C4-2B (cell line): ENCODE results near the gene STARD10.

Source experiments
- ZFX ChIP-seq: fragments of 450-650 bp; IDR thresholded peaks from 2 replicates; pipeline ENCODE4 v1.6.1; 2017
- TF ChIP-seq, protein P1 (sequence below): fragments of 450-650 bp; conservative IDR thresholded peaks from 2 replicates; pipeline ENCODE4 v1.5.1; 2017; ENCODE audit warnings: mild to moderate bottlenecking

DNA sequence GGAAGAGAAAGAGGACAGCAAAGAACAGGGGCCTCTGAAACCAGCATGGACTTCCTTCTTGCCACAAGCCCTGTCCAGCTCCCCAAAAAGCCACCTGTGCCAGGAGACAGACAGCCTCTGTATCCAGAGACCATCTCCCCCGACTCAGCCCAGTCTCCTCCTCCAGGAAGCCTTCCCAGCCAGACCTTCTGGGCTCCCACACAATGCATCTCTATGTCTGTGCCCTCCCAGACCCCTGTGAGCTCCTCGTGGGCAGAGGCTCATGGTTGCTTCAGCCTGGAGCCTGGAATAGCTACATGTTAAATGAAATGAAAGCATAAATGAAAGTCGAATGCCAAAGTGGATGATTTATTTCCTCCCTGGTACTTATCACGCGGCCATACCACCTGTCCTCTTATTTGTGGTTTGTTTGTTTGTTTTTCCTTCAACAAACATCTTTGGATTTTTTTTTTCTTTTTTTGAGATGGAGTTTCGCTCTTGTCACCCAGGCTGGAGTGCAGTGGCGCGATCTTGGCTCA is 34.3 kb downstream of the STARD10 start:
- TF ChIP-seq, protein P1, sequence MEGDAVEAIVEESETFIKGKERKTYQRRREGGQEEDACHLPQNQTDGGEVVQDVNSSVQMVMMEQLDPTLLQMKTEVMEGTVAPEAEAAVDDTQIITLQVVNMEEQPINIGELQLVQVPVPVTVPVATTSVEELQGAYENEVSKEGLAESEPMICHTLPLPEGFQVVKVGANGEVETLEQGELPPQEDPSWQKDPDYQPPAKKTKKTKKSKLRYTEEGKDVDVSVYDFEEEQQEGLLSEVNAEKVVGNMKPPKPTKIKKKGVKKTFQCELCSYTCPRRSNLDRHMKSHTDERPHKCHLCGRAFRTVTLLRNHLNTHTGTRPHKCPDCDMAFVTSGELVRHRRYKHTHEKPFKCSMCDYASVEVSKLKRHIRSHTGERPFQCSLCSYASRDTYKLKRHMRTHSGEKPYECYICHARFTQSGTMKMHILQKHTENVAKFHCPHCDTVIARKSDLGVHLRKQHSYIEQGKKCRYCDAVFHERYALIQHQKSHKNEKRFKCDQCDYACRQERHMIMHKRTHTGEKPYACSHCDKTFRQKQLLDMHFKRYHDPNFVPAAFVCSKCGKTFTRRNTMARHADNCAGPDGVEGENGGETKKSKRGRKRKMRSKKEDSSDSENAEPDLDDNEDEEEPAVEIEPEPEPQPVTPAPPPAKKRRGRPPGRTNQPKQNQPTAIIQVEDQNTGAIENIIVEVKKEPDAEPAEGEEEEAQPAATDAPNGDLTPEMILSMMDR, result no peak
- TF ChIP-seq ZFX, result no peak
